Nephron progenitor cell (in vitro differentiated cells): ENCODE measurements around the gene TIAL1.

Experiments
- DNase-seq: peaks from one replicate; pipeline ENCODE4 v3.0.0; 2021
- H3K27ac Mint-ChIP-seq: 2 replicates; pipeline ENCODE4 v1.8.0; 2021; ENCODE audit warnings: mild to moderate bottlenecking, moderate library complexity, mixed read lengths
- H3K27me3 Mint-ChIP-seq: 2 replicates; pipeline ENCODE4 v1.8.0; 2021; ENCODE audit warnings: mild to moderate bottlenecking, low read depth, mixed read lengths; ENCODE audit not compliant: poor library complexity
- H3K36me3 Mint-ChIP-seq: 2 replicates; pipeline ENCODE4 v1.8.0; 2021; ENCODE audit warnings: low read depth, mixed read lengths
- H3K4me1 Mint-ChIP-seq: 2 replicates; pipeline ENCODE4 v1.8.0; 2021; ENCODE audit warnings: mixed read lengths
- H3K4me3 Mint-ChIP-seq: 2 replicates; pipeline ENCODE4 v1.8.0; 2021; ENCODE audit warnings: mild to moderate bottlenecking, moderate library complexity, mixed read lengths
- H3K9me3 Mint-ChIP-seq: 2 replicates; pipeline ENCODE4 v1.8.0; 2021; ENCODE audit warnings: mild to moderate bottlenecking, moderate library complexity, mixed read lengths
- TF ChIP-seq, protein P1 (sequence below): fragments of 200-600 bp; sonication (generic); IDR thresholded peaks from 2 replicates; pipeline ENCODE4 v1.5.0; 2021; ENCODE audit warnings: antibody characterized with exemption

TIAL1 gene

GRCh38 chr10:119640875-119641526, 44.2 kb upstream of the TIAL1 start:
- Mint-ChIP-seq H3K4me3 (no peak overlapping the region), H3K9me3 (no peaks in the 10 kb centered on the region), H3K36me3 (no peaks in the 10 kb centered on the region), H3K27me3 (peaks cover 16% of the 10 kb centered on the region), H3K27ac (no peak overlapping the region), H3K4me1 (peaks cover 19% of the 10 kb centered on the region)
- TF ChIP-seq, protein P1, sequence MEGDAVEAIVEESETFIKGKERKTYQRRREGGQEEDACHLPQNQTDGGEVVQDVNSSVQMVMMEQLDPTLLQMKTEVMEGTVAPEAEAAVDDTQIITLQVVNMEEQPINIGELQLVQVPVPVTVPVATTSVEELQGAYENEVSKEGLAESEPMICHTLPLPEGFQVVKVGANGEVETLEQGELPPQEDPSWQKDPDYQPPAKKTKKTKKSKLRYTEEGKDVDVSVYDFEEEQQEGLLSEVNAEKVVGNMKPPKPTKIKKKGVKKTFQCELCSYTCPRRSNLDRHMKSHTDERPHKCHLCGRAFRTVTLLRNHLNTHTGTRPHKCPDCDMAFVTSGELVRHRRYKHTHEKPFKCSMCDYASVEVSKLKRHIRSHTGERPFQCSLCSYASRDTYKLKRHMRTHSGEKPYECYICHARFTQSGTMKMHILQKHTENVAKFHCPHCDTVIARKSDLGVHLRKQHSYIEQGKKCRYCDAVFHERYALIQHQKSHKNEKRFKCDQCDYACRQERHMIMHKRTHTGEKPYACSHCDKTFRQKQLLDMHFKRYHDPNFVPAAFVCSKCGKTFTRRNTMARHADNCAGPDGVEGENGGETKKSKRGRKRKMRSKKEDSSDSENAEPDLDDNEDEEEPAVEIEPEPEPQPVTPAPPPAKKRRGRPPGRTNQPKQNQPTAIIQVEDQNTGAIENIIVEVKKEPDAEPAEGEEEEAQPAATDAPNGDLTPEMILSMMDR = no peak
- no peak for DNase-seq

DNA sequence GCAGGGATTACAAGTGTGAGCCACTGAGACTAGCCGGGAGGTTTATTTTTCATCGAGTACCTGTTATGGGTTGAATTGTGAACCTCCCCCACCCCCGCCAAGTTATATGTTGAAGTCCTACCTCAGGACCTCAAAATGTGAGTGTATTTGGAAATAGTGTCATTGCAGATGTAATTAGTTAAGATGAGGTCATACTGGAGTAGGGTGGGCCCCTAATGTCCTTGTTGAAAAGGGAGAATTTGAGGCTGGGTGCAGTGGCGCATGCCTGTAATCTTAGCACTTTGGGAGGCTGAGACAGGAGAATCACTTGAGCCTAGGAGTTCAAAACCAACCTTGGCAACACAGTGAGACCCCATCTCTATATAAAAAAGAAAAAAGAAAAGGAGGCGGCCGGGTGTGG, 43.6 kb upstream of the TIAL1 start:
- no peak overlapping the region for H3K4me3 Mint-ChIP-seq
- no peaks in the 10 kb centered on the region for H3K9me3 Mint-ChIP-seq
- H3K4me1 Mint-ChIP-seq = peaks cover 19% of the 10 kb centered on the region
- H3K27me3 Mint-ChIP-seq = peaks cover 16% of the 10 kb centered on the region
- DNase-seq = no peak
- no peak overlapping the region for H3K27ac Mint-ChIP-seq
- TF ChIP-seq, protein P1 = no peak
- H3K36me3 Mint-ChIP-seq = no peaks in the 10 kb centered on the region

GRCh38 chr10:119638982-119639381, 42.2 kb upstream of the TIAL1 start:
- Mint-ChIP-seq H3K27ac (no peak overlapping the region), H3K9me3 (no peaks in the 10 kb centered on the region), H3K4me1 (peaks cover 11% of the 10 kb centered on the region), H3K36me3 (no peaks in the 10 kb centered on the region), H3K27me3 (peaks cover 16% of the 10 kb centered on the region), H3K4me3 (no peak overlapping the region)
- TF ChIP-seq, protein P1 = no peak
- DNase-seq = no peak

GRCh38 chr10:119637631-119638030, 40.9 kb upstream of the TIAL1 start:
- H3K27ac Mint-ChIP-seq = no peak overlapping the region
- H3K4me1 Mint-ChIP-seq = peaks cover 5% of the 10 kb centered on the region
- H3K4me3 Mint-ChIP-seq = no peak overlapping the region
- H3K36me3 Mint-ChIP-seq = no peaks in the 10 kb centered on the region
- H3K9me3 Mint-ChIP-seq = no peaks in the 10 kb centered on the region
- TF ChIP-seq, protein P1 = no peak
- no peak for DNase-seq
- H3K27me3 Mint-ChIP-seq = peaks cover 16% of the 10 kb centered on the region

DNA sequence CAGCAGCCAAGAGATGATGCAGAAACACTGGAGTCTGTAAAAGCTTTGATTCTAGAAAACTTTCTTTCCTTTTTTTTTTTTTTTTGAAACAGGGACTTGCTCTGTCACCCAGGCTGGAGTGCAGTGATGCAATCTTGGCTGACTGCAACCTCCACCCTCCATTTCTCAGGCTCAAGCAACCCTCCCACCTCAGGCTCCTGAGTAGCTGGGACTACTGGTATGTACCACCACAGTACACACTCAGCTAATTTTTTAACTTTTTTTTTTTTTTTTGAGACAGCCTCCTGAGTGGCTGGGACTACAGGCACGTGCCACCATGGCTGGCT, 37.4 kb upstream of the TIAL1 start:
- Mint-ChIP-seq H3K36me3 (no peaks in the 10 kb centered on the region), H3K27me3 (peaks cover 4% of the 10 kb centered on the region), H3K4me1 (peaks cover 5% of the 10 kb centered on the region), H3K4me3 (no peak overlapping the region), H3K27ac (no peak overlapping the region), H3K9me3 (no peaks in the 10 kb centered on the region)
- TF ChIP-seq, protein P1 = no peak
- DNase-seq = no peak

DNA sequence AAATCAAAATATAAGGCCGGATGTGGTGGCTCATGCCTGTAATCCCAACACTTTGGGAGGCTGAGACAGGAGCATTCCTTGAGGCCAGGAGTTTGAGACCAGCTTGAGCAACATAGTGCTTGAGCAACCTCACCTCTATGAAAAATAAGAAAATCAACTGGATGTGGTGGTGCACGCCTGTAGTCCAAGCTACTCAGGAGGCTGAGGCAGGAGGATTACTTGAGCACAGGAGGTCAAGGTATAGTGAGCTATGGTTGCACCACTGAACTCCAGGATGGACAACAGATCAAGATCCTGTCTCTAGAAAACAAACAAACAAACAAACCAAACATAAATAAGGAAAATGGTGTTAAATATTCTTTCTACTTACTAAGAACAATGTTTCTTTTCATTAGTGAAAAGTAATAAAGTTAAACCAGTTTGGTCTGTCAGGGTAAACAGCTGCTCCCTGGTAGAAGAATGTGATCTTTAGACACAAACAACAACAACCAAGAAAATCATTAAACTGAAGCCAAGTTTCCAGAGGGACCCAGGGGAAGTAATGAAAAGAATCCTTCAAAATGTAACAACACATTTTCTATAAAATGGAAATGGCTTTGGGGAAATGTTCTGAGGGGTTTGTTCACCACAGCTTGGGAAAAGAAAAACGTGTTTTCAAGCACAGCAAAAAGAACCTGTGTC, 36.9 kb upstream of the TIAL1 start:
- H3K36me3 Mint-ChIP-seq = no peaks in the 10 kb centered on the region
- TF ChIP-seq, protein P1 = no peak

More for the DNA sequence above, 36.9 kb upstream of the TIAL1 start:
- Mint-ChIP-seq H3K4me1 (peaks cover 5% of the 10 kb centered on the region), H3K9me3 (no peaks in the 10 kb centered on the region), H3K4me3 (no peak overlapping the region), H3K27ac (no peak overlapping the region), H3K27me3 (peaks cover 4% of the 10 kb centered on the region)
- DNase-seq = no peak
